GM18861 (cell line): ENCODE results near the gene EIF2S1.
"Not testable (repeated sequence)": the region's sequence is repeated elsewhere in the genome, so short reads cannot be mapped to it uniquely, and the experiment has no call there.

Source experiments
- ATAC-seq: cut with Tn5 transposase; IDR thresholded peaks from one replicate; pipeline ENCODE4 v1.9.1; 2021; ENCODE audit not compliant: unreplicated experiment

EIF2S1 gene

DNA sequence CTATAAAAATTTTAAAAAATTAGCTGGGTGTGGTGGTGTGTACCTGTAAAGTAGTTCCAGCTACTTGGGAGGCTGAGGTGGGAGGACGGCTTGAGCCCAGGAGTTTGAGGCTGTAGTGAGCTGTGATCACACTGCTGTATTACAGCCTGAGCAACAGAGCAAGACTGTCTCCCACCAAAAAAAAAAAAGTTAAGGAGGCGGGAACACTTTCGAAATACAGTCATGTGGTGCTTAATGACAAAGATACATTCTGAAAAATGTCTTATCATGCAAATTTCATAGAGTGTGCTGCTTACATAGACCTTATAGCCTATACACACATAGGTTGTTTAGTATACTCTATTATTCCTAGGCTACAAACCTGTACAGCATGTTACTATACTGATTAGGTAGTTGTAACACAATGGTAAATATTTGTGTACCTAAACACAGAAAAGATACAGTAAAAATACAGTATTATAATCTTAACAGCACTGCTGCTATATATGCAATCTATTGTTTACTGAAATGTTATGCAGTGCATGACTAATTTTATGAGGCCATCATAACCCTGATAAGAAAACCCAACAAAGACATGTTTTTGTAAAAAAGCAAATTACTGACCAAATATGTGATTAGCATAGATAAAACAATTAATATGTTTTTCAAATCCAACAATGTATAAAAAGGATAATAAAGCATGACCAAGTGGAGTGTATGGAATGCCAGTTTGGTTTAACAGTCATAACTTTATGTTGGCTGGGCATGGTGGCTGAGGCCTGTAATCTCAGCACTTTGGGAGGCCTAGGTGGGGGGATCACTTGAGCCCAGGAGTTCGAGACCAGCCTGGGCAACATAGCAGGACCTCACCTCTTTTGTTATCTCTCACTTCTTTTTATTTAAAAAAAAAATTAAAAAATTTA is 11.4 kb downstream of the EIF2S1 start:
- no peak for ATAC-seq

DNA sequence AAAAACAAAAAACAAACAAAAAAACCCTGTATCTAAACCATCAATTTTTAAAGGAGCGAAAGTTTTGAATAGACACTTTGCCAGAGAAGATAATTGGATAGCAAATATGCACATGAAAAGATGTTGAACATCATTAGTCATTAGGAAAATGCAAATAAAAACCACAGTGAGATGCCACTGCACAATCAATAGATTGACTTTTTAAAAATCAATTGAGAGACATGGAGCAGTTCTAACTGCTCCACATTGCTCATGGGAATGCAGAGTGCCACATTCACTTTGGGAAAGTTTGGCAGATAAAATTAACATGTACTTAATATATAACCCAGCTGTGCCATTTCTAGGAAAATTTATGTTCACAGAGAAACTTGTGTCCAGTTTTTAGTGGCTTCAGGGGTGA is 12.7 kb downstream of the EIF2S1 start:
- no peak for ATAC-seq

DNA sequence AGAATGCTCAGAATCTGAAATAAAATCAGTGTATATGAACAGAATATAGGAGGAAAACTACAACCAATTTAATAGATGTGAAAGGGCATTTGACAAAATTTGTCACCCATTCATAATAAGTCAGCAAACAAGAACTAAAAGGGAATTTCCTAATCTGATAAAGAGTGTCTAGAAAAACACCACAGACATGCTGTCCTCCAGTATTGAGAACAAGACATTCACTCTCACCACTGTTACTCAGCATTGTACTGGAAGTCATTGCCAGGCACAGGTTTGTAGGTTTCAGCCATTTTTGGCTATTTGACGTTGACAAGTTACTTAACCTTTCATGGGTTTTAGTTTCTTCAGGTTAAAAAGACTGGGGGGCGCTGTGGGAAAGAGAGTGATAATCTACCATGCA is 13.2 kb downstream of the EIF2S1 start:
- ATAC-seq = no peak

DNA sequence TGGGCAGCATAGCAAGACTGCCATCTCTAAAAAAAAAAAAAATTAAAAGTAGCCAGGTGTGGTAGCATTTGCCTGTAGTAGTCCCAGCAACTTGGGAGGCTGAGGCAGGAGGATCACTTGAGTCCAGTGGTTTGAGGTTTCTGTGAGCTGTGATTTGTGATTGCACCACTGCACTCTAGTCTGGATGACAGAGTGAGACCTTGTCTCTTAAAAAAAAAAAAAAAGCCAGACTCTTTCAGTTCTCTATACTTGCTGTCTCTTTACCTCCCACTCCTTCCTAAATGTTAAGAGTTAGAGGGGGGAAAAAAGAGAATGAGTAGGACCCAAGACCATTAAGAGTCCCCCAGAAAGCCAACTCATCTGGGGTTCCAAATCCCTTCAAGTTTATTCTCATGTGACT is 17.8 kb downstream of the EIF2S1 start:
- no peak for ATAC-seq

DNA sequence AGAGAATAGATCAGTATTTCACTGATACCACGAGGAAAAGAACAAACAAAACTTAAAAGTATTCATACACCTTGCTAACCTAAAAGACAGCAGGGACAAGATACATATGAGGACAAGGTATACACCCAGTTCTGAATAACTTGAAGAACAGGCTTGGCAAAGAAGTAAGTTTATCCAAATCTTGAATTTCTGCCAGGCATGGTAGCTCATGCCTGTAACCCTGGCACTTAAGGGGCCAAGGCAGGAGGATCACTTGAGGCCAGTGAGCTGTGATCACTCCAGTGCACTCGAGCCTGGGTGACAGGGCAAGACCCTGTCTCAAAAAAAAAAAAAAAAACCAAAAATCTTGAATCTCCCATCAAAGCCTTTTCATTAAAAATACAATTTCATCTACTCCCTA is 25.0 kb downstream of the EIF2S1 start:
- ATAC-seq = no peak

DNA sequence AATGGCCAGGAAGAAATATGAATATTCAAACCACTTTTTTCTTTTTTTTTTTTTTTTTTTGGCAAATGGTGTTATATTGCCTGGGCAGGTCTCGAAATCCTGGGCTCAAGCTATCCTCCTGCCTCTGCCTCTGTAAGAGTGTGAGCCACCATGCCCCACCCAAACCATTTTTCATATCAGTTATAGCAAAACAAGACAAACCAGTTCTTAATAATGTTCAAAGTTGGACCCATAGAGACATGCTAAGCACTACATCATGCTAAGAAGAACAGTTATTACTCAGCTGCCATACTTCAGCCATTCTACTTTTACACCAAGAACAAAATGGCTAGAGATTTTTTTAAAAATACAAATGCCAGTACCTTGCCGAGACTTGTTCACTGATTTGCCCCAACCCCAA is 25.5 kb downstream of the EIF2S1 start:
- ATAC-seq = no peak

DNA sequence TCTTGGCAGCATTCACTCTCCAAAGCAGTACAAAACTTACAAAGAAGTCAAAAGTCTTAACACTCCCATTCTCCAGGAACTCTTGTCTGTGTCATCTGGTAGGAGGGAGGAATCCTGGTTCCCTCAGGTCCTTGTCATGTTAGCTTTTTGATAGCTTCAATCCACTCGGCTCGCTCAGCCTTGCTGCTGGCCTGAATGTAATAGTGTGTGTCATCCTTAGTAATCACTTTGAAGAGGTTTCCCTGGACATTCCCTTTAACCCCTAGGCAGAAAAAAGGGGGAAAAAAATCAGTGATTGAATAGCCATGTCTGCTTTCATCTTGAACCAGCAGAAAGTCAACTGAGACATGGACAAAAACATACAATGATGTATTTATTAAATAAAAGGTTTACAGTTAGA is 27.1 kb downstream of the EIF2S1 start:
- no peak for ATAC-seq

DNA sequence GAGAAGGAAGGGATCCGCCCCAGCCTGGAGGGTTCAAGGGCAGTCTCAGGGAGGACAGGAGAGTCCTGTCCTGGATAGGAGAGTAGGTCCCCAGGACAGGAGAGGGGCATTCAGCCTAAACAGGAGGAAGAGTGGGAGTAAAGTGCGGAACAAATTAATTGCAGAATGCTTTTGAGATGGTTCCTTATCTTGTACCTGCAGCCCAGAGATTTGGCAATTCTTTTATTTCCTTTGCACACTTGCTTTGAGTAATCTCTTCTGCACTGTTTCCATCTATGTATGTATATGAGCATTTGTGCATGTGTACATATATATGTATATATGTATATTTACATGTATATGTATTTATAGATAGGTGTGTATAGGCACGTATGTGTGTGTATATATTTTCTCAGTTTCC is 29.1 kb downstream of the EIF2S1 start:
- ATAC-seq = no peak

DNA sequence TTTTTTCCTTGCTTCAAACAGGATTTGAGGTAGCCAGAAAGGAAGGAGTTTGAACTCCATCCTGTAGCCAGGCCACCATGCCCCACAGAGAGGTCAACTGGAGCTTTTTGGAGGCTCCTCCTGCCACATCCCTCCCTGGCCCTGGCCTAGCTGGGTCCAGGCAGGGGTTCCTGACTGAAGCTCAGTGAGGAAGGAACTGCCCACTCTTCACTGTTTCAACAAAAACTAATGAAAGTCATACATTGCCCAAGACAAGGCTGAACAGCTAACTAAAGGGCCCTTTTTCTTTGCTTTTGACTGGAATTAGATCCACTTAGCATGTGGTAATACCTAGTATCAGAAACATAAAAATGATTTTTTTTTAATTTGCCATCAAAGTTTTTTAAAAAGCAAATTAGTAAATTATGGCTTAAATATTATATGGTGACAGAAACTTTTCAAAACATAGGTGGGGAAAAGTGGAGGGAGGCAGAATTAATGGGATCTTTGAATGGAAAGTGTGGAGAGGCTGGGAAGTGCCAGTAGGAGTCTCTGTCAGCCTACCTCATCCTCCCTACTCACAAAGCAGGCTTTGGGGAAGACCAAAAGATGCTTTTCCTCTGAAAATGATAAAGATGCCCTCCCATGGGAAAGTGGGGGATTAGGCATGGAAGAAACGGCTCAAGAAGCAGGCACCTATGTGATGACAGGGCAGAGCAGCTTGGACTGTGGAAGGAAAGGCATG is 29.8 kb downstream of the EIF2S1 start:
- ATAC-seq = no peak

DNA sequence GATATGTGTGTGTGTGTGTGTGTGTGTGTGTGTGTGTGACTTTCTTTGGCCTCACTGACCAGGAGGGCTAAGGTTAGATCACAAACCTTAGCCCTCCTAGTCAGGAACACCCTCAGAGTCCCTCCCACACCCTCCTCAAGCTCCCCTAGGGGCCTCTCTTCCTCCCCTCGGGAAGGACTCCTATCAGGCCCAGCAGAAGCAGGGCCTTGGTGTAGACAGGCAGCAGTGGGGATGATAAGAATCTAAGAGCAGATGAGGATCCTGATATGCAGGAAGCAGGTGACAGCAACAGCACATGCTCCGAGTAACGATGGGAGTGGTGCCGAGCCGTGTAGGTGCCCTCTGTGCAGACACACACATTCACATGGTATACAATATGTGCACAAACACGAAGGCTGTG is 31.1 kb downstream of the EIF2S1 start:
- no peak for ATAC-seq

DNA sequence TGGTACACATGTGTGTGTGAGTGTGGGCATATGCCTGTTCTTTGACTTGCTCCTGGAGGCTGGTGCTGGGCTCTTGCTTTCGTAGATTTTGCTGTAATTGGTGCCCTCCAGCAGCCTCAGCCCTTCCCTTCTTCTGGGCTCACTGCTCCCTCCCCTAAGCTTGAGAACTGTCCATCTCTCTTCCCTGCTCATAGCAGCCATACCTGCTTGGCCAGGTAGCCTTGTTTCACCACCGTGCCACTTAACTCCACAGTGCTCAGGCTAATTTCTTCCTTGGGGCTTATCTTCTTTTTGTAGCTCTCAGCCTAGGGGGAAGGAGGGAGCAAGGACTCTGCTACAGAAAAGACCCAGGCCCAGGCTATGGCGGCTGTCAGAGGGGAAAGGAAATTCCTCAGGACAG is 32.0 kb downstream of the EIF2S1 start:
- no peak for ATAC-seq

DNA sequence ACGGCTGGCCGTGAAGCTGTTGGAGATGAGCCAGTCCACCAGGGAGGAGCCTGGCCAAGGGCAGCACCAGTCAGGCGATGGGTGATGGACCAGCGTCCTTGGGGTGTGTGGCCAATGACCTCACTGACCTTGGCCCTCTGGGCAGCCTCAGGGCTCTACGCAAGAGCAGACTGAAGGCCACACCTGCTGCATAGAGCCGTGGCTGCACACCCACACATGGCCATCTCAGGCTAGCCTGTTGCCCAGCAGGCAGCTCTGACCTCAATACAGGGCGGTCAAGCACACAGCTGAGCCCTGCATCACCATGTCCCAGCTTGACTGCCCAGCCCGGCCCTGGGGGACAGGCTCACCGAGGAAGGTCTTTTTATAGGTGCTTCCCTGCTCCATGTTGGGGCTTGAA is 32.7 kb downstream of the EIF2S1 start:
- no peak for ATAC-seq

DNA sequence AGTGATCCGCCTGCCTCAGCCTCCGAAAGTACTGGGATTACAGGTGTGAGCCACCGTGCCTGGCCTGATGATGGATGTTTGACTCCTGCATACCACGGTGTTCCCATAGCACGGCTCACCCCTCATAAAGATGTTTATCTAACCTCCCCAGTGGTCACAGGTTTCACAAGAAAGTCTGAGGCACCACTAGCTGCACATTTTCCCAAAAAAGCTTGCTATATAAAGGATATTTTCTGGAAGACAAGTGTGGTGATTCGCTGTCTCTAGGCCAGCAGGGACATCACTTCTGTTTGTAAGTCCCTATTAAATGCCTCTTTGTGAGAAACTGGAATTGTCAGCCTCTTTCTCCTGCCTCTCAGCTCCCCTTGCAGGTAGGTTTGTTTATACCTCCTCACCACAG is 33.6 kb downstream of the EIF2S1 start:
- no peak for ATAC-seq

DNA sequence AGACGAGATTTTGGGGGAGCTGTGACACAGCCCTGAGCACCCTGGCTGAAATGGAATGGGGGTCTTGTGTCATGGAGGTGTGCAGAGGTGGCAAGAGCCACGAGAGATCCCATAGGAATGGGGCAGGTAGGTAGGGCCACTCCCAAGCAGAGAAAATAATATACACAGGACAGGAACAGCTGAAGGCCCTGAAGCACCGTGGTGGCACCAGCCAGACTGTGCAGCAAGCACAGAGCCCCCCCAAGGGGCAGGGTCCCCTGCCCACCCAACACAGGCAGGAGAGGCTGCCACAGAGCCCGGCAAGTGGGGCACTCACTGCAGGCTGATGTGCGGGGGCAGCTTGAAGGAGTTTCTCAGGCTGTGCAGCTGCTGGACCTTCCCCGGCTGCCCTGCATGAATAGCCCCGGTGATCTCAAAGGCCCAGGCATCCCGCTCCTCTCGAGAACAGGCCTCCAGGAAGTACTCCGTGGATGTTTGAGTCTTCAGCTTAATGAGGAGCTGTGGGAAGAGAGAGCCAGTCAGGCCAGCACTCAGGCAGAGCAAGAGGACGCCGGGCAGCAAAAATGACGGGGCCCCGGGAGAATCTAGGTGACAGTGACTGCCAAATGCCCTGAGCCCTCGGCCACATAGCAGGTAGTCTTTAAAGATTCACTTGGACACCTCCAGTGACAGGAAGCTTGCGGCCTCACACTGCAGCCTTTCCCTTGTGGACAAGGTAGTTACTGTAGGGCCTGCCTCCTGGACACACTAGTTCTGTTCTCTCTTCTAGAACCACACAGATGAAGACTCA is 35.2 kb downstream of the EIF2S1 start:
- no peak for ATAC-seq

DNA sequence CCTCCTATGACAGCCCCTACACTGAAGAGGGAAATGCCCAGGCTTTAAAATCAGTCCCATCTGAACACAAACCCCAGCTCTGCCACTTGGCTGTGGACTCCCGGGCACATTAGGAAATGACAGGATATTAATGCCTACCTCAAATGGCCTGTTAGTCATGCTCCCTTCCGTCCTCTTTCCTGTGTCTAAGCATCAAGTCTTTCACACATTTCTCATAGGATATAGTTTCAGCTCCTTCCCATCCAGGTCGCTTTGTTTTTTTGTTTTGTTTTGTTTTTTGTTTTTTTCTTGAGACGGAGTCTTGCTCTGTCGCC is 35.7 kb downstream of the EIF2S1 start:
- no peak for ATAC-seq

DNA sequence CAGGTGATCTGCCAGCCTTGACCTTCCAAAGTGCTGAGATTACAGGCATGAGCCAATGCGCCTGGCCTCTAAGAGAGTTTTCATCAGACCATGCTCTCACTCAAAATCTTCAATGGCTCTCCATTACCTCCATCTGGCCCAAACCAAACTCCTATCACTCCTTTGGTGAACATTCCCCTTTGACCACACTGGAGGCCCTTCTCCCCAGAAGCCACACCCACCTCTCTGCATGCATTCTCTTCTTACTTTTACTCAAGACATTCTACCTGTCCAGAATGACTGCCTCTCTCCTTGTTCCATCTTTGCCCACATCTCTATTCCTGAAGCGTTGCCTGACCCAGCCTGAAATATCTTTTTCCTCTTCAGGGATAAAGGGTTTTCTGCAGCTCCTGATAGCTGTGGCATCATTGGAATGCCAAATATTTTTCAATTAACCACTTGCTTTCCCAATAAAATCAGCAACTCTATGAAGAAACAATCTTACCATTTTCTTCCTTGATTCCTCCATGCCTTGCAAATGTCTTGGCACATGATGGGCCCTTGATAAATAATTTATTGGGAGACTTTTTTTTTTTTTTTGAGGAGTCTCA is 36.3 kb downstream of the EIF2S1 start:
- no peak for ATAC-seq

DNA sequence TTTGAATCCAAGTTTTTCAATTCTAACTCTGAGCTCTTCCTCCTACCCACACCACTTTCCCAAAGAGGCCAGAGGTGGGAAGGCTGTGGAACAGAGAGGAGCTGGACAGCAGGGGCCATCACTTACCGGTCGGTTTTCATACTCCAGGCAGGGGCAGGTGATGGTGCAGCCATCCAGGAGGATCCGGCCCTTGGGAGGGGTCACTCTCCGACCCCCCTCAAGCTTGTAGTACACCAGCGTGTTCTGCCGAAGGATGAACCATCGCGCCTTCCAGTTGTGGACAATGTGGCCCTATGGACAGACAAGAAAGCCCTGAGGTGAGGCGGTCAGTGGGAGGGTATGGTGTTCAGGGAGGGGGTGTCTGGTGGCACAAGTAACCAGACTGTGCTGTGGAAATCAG is 37.4 kb downstream of the EIF2S1 start:
- ATAC-seq = no peak

DNA sequence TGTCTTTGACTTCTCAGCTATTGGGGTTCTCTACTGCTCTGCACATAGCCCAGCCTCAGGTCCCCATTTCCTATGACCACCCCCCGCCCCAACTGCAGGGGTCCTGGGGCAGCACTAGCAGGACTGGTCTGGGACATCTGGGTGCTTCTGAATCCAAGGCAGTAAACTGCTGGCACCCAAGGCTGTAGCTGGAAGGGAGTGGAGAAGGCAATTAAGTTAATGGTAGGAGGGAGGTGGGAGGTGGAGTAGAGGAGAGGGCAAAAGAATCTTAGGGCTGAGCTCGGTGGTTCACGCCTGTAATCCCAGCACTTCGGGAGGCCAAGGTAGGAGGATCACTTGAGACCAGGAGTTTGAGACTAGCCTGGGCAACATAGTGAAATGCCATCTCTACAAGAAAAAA is 40.3 kb downstream of the EIF2S1 start:
- no peak for ATAC-seq

DNA sequence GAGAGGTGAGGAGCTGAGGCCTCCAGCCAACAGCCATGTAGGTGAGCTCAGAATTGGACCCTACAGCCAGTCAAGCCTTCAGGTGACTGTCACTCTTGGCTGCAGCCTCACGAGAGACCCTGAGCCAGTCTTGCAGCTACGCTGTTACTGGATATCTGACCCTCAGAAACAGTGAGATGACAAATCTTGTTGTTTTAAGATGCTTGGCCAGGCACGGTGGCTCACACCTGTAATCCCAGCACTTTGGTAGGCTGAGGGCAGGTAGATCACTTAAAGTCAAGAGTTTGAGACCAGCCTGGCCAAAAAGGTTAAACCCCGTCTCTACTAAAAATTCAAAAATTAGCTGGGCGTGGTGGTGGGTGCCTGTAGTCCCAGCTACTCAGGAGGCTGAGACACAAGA is 45.6 kb downstream of the EIF2S1 start:
- no peak for ATAC-seq

DNA sequence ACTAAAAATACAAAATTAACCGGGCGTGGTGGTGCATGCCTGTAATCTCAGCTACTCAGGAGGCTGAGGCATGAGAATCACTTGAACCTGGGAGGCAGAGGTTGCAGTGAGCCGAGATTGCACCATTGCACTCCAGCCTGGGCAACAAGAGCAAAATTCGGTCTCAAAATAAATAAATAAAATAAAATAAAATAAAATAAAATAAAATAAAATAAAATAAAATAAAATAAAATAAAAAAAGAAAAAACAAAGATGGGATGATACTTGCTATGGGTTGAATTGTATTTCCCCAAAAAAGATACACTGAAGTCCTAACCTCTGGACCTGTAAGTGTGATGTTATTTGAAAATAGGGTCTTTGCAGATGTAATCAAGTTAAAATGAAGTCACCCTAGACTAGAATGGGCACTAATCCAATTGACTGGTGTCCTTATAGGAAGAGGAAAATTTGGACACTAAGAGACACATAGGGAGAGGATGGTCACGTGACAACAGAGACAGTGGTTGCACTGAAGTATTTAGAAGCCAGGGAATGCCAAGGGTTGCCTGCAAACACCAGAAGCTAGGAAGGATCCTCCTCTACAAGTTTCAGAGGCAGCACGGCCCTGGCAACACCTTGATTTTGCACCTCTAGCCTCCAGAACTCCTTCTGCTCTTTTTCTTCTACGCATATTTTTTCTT is 48.1 kb downstream of the EIF2S1 start:
- ATAC-seq = not testable (repeated sequence)

DNA sequence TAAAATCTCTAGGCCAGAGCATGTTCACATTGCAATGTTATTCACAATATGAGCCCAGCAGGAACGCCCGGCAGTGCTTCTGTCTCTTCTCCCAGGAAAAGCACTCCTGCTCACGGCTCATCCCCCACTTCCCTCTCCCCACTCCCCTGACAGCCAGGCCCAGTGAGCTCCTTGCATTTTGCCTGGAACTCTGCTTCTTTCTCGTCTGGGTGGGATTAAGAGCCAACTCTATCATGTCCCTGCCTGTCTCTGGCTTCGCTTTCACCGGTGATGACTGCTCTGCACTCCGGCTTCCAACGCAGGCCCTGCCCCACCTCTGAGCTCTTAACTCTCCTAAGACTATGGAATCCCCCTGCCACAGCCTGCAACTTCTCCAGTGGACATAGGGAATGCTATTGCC is 49.3 kb downstream of the EIF2S1 start:
- no peak for ATAC-seq
